ENCODE results near the gene OSBPL8. TPM values are rescaled to one million over a fixed set of nuclear protein-coding genes. Genes with fewer than 3 reads are reported as not detected.

OSBPL8 gene
- total and polyA plus RNA-seq, 2 experiments from 2014 or later = 78.0 to 124 TPM

- TF ChIP-seq CTCF (conservative IDR thresholded peaks at IDR 0.05; ENCODE audit: low read depth in 2 of 2) = peak; percentile 24 to 48; a peak in 3 of 4 replicates
- TF ChIP-seq CREB1 (CRISPR knock-in tag; IDR thresholded peaks at IDR 0.05; ENCODE audit: low read depth) = no peak
- no peak for TF ChIP-seq ZNF331 (CRISPR knock-in tag; IDR thresholded peaks at IDR 0.05; ENCODE audit: low read depth)
- TF ChIP-seq STAT1 (IDR thresholded peaks at IDR 0.05; ENCODE audit: unreplicated experiment) = no peak
- DNase-seq (ENCODE audit: low spot score) (no peak), ATAC-seq (no peak)
- Mint-ChIP-seq H3K4me1 (peaks cover 12% of the 10 kb centered on the region; the same call in 2 of the 3 replicates), H3K36me3 (ENCODE audit: low read depth) (no peaks in the 10 kb centered on the region), H3K27ac (no peak overlapping the region), H3K27me3 (ENCODE audit: insufficient read depth, low read depth, poor library complexity) (peaks cover 8% of the 10 kb centered on the region), H3K4me3 (peak overlapping the region; percentile 96), H3K9me3 (no peaks in the 10 kb centered on the region)
- Histone ChIP-seq H2AFZ (no peak overlapping the region), H3K27me3 (ENCODE audit: insufficient read depth) (no peaks in the 10 kb centered on the region), H3K4me1 (ENCODE audit: insufficient read depth) (peaks cover 14% of the 10 kb centered on the region), H4K20me1 (replicated peaks; ENCODE audit: insufficient read depth) (no peaks in the 10 kb centered on the region), H3K4me2 (peak overlapping the region; percentile 80), H3F3A (replicated peaks; ENCODE audit: low read depth) (no peaks in the 10 kb centered on the region; the same call in 1 of the 2 replicates), H3K36me3 (ENCODE audit: insufficient read depth) (no peaks in the 10 kb centered on the region), H3K79me2 (replicated peaks; ENCODE audit: insufficient read depth) (peaks cover 26% of the 10 kb centered on the region), H3K9me2 (ENCODE audit: insufficient read depth) (no peaks in the 10 kb centered on the region), H3K27ac (ENCODE audit: low read depth) (no peak overlapping the region), H3K4me3 (peak overlapping the region; percentile 79)
These were observed 212.7 kb downstream of the OSBPL8 start for GRCh38 chr12:76346798-76347420.

- peaks cover 8% of the 10 kb centered on the region for H3K27me3 Mint-ChIP-seq (ENCODE audit: insufficient read depth, low read depth, poor library complexity)
- H3K27ac ChIP-seq (ENCODE audit: low read depth) = no peak overlapping the region
- H3K27me3 ChIP-seq (ENCODE audit: insufficient read depth) = no peaks in the 10 kb centered on the region
- H3K36me3 ChIP-seq (ENCODE audit: insufficient read depth) = no peaks in the 10 kb centered on the region
- H4K20me1 ChIP-seq (replicated peaks; ENCODE audit: insufficient read depth) = no peaks in the 10 kb centered on the region
- H3K4me3 ChIP-seq = no peak overlapping the region
- DNase-seq (ENCODE audit: low spot score) (no peak), ATAC-seq (no peak)
- H3K4me2 ChIP-seq = no peak overlapping the region
- no peaks in the 10 kb centered on the region for H3K9me2 ChIP-seq (ENCODE audit: insufficient read depth)
- H2AFZ ChIP-seq = no peak overlapping the region
- no peaks in the 10 kb centered on the region for H3K9me3 Mint-ChIP-seq
- H3F3A ChIP-seq (replicated peaks; ENCODE audit: low read depth) = no peaks in the 10 kb centered on the region; the same call in 1 of the 2 replicates
- H3K4me1 Mint-ChIP-seq = peaks cover 12% of the 10 kb centered on the region; the same call in 2 of the 3 replicates
- H3K79me2 ChIP-seq (replicated peaks; ENCODE audit: insufficient read depth) = peaks cover 26% of the 10 kb centered on the region
- H3K4me3 Mint-ChIP-seq = no peak overlapping the region
- no peaks in the 10 kb centered on the region for H3K36me3 Mint-ChIP-seq (ENCODE audit: low read depth)
- peaks cover 14% of the 10 kb centered on the region for H3K4me1 ChIP-seq (ENCODE audit: insufficient read depth)
- H3K27ac Mint-ChIP-seq = no peak overlapping the region
- TF ChIP-seq REST (IDR thresholded peaks at IDR 0.05; ENCODE audit: unreplicated experiment) (no peak), ETS1 (IDR thresholded peaks at IDR 0.05) (no peak), EZH2phosphoT487 (IDR thresholded peaks at IDR 0.05; ENCODE audit: unreplicated experiment) (no peak), ZNF462 (CRISPR knock-in tag; IDR thresholded peaks at IDR 0.05) (no peak)
These were observed 213.3 kb downstream of the OSBPL8 start for GRCh38 chr12:76346236-76346635.

All from GM23338 (cell line).